GM12878 (cell line): ENCODE measurements around the gene LIMCH1. TPM values are rescaled to one million over a fixed set of nuclear protein-coding genes. Genes with fewer than 3 reads are reported as not detected.

Experiments used
- ATAC-seq: fragments of 200-7000 bp; cut with Tn5 transposase; 3 replicates; pipeline ENCODE4 v1.9.1; 2020; ENCODE audit warnings: mild to moderate bottlenecking, moderate library complexity
- BruUV-seq: library from RNA; stranded (reverse); fragments of 400-500 nt; replicated peaks from 2 replicates; lab custom pipeline; 2021; lab: Mats Ljungman, UMichigan
- CTCF ChIA-PET: fragments of 300-600 bp; sonication (Branson Sonifier 250); formaldehyde crosslinking; extraction: SDS; loops from one replicate; lab custom pipeline; 2021; ENCODE audit warnings: inconsistent platforms; lab: Yijun Ruan, JAX
- POLR2A ChIA-PET: fragments of 350-600 bp; formaldehyde crosslinking; extraction: SDS; loops from one replicate; lab custom pipeline; 2021; ENCODE audit warnings: inconsistent platforms; lab: Charles Lee
- RAD21 ChIA-PET: fragments of 300-600 bp; sonication (Branson Sonifier 250); formaldehyde crosslinking; loops from one replicate; lab custom pipeline; 2023; ENCODE audit warnings: antibody characterized with exemption; ENCODE audit not compliant: unreplicated experiment; lab: Charles Lee
- SMC1A ChIA-PET: fragments of 300-600 bp; sonication (Branson Sonifier 250); formaldehyde crosslinking; loops from one replicate; lab custom pipeline; 2023; ENCODE audit not compliant: unreplicated experiment, uncharacterized antibody; lab: Charles Lee
- DNase-seq: peaks from one replicate; pipeline ENCODE4 v3.0.0-alpha.2; 2011; ENCODE audit warnings: low read depth, low spot score
- FAIRE-seq: peaks from 3 replicates; lab custom pipeline; 2011; peaks lifted over from hg19 to GRCh38; lab: Jason Lieb, UNC
- H2AFZ ChIP-seq: 2 replicates; pipeline ENCODE4 v1.6.0; 2011; ENCODE audit warnings: low read depth, low read length, control low read depth; ENCODE audit not compliant: control insufficient read depth
- H3K27ac ChIP-seq: 2 replicates; pipeline ENCODE4 v1.5.1; 2011; ENCODE audit warnings: control low read depth; ENCODE audit not compliant: control insufficient read depth, insufficient read depth
- H3K27me3 ChIP-seq, 2 experiments: replicated peaks in 1 of 2; 2 replicates each; pipeline versions ENCODE4 v1.6.0 to v1.6.1; 2011; ENCODE audit warnings: low read length in 1 of 2; ENCODE audit not compliant: control insufficient read depth in 2 of 2, insufficient read depth in 2 of 2
- H3K36me3 ChIP-seq, 2 experiments: 2 replicates each; pipeline ENCODE4 v1.5.1; 2011; ENCODE audit warnings: low read length in 1 of 2; ENCODE audit not compliant: control insufficient read depth in 2 of 2, insufficient read depth in 2 of 2
- H3K4me1 ChIP-seq: 2 replicates; pipeline ENCODE4 v1.6.1; 2011; ENCODE audit warnings: mild to moderate bottlenecking, low read length, moderate library complexity, mixed read lengths; ENCODE audit not compliant: control insufficient read depth, insufficient read depth
- H3K4me2 ChIP-seq: 2 replicates; pipeline ENCODE4 v1.6.0; 2011; ENCODE audit warnings: control low read depth; ENCODE audit not compliant: control insufficient read depth, insufficient read depth
- H3K4me3 ChIP-seq: fragments of 200-600 bp; sonication (generic); 2 replicates; pipeline ENCODE4 v1.5.1; 2016
- H3K79me2 ChIP-seq: 2 replicates; pipeline ENCODE4 v1.6.0; 2011; ENCODE audit warnings: low read length; ENCODE audit not compliant: control insufficient read depth, insufficient read depth
- H3K9ac ChIP-seq: 2 replicates; pipeline ENCODE4 v1.8.0; 2011; ENCODE audit warnings: low read length, control low read depth, mixed read lengths; ENCODE audit not compliant: control insufficient read depth, insufficient read depth
- H3K9me3 ChIP-seq: replicated peaks from 3 replicates; pipeline ENCODE4 v1.5.1; 2011; ENCODE audit warnings: mild to moderate bottlenecking, low read length; ENCODE audit not compliant: control insufficient read depth, insufficient read depth
- H4K20me1 ChIP-seq: 2 replicates; pipeline ENCODE4 v1.6.0; 2011; ENCODE audit not compliant: control insufficient read depth, insufficient read depth
- ATF3 ChIP-seq: IDR thresholded peaks from 2 replicates; pipeline ENCODE4 v1.6.1; 2011; ENCODE audit warnings: low read depth, mild to moderate bottlenecking, low read length, moderate library complexity, borderline replicate concordance; ENCODE audit errors: extremely low read depth
- BMI1 ChIP-seq: fragments of 450-650 bp; IDR thresholded peaks from 2 replicates; pipeline ENCODE4 v1.6.1; 2016; ENCODE audit warnings: mild to moderate bottlenecking, moderate library complexity, borderline replicate concordance
- BRCA1 ChIP-seq: IDR thresholded peaks from 2 replicates; pipeline ENCODE4 v1.6.1; 2011; ENCODE audit warnings: low read depth, low read length, improper control_type of control experiment
- CUX1 ChIP-seq: IDR thresholded peaks from 2 replicates; pipeline ENCODE4 v1.6.1; 2012; ENCODE audit warnings: improper control_type of control experiment, low read depth, low read length; ENCODE audit not compliant: insufficient replicate concordance
- FOXM1 ChIP-seq: IDR thresholded peaks from 2 replicates; pipeline ENCODE4 v1.6.1; 2012; ENCODE audit warnings: low read depth, mild to moderate bottlenecking, inconsistent platforms, low read length, moderate library complexity
- IRF4 ChIP-seq: IDR thresholded peaks from 2 replicates; pipeline ENCODE4 v1.6.1; 2011; ENCODE audit warnings: low read depth, low read length
- MXI1 ChIP-seq: fragments of 150-350 bp; IDR thresholded peaks from 2 replicates; pipeline ENCODE4 v1.6.1; 2011; ENCODE audit warnings: low read depth, mild to moderate bottlenecking, inconsistent platforms, low read length, improper control_type of control experiment
- NFYA ChIP-seq: IDR thresholded peaks from 2 replicates; pipeline ENCODE4 v1.6.1; 2011; ENCODE audit warnings: low read depth, mild to moderate bottlenecking, low read length, improper control_type of control experiment, borderline replicate concordance
- SUZ12 ChIP-seq: fragments of 200-600 bp; sonication (generic); IDR thresholded peaks from one replicate; pipeline ENCODE4 v1.6.1; 2018; ENCODE audit warnings: antibody characterized with exemption, mild to moderate bottlenecking; ENCODE audit not compliant: unreplicated experiment
- YBX1 ChIP-seq: fragments of 450-650 bp; IDR thresholded peaks from 2 replicates; pipeline ENCODE4 v1.6.1; 2016; ENCODE audit warnings: antibody characterized with exemption
- YY1 ChIP-seq: IDR thresholded peaks from 2 replicates; pipeline ENCODE4 v1.6.1; 2011; ENCODE audit warnings: low read depth, mild to moderate bottlenecking, low read length
- ZSCAN29 ChIP-seq: fragments of 450-650 bp; IDR thresholded peaks from 2 replicates; pipeline ENCODE4 v1.6.1; 2017; ENCODE audit warnings: mild to moderate bottlenecking, moderate library complexity
- in situ Hi-C: fragments of 300-500 bp; cut with MboI; formaldehyde crosslinking; loops from 9 replicates; pipeline ENCODE4 v1.14.3; 2018; ENCODE audit warnings: mixed read lengths
- intact Hi-C: fragments of 100-400 bp; cut with micrococcal nuclease; formaldehyde crosslinking; loops from one replicate; pipeline ENCODE4 v1.14.2; 2022; ENCODE audit not compliant: unreplicated experiment
- polyA plus RNA-seq, 11 experiments: library from polyadenylated mRNA; depleted of rRNA in 4 of 11; unstranded in 6 of 11; stranded (reverse) in 5 of 11; fragments of >200 nt; fragmentation: Nextera tagmentation in 4 of 11; fragmentation: Illumina TruSeq in 1 of 11; extraction: Ambion mirVana in 4 of 11; extraction: Trizol in 1 of 11; gene quantifications; 1 replicate in 1 of 11; 2 replicates in 10 of 11; pipeline versions ENCODE4 v1.2.1 to v1.2.3, GENCODE V29; 2011 to 2016; ENCODE audit warnings: inconsistent platforms in 2 of 11, missing spikeins in 2 of 11, low read depth in 1 of 11
- total RNA-seq, 4 experiments: library from RNA; depleted of rRNA in 3 of 4; stranded (reverse); fragments of >200 nt in 3 of 4; fragmentation: Illumina TruSeq in 1 of 4; extraction: Trizol in 1 of 4; gene quantifications; 2 replicates each; pipeline versions ENCODE4 v1.2.1 to v1.2.3, GENCODE V29; 2013 to 2021
- TF ChIP-seq, protein P1 (sequence below): fragments of 150-350 bp; IDR thresholded peaks from 2 replicates; pipeline ENCODE4 v1.6.1; 2014; ENCODE audit warnings: mild to moderate bottlenecking, low read depth, low read length

The LIMCH1 gene
- total and polyA plus RNA-seq, 10 of the 15 experiments (the other 5 are each of a cell fraction or from before 2014, with no cell fraction given): 0.07 to 0.15 TPM; not detected in 8

DNA sequence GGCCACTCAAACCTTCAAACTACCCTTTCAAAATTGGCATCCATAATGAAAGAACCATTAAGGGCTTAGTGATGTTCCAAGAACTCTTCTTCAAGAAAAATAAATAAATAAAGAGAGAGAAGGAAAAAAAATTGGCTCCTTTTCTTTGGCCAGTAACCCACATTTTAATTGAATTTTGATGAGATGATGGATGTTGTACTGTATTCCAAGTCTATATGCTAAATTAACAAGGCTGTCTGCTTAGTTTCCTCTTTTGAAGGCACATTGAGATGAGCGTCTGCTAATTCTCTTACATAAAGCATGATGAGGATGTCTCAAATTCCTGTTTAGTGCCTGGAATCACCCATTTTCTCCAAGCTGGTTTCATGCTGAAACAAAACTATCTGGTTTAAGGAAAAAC, 177.2 kb downstream of the LIMCH1 start (continued):
- TF ChIP-seq CUX1: no peak
- no peak for TF ChIP-seq YY1
- TF ChIP-seq YBX1: no peak
- no peak for TF ChIP-seq ATF3
- no peak for TF ChIP-seq SUZ12
- TF ChIP-seq ZSCAN29: no peak
- TF ChIP-seq MXI1: no peak
- no peak for TF ChIP-seq FOXM1

- intact Hi-C loops (no loop called here), in situ Hi-C loops (no loop called here)
- Histone ChIP-seq H3K4me3 (no peak overlapping the region), H2AFZ (no peak overlapping the region), H4K20me1 (no peaks in the 10 kb centered on the region), H3K79me2 (no peaks in the 10 kb centered on the region), H3K36me3 (no peaks in the 10 kb centered on the region), H3K27ac (no peak overlapping the region), H3K4me2 (no peak overlapping the region), H3K9ac (no peak overlapping the region), H3K27me3 (no peaks in the 10 kb centered on the region; a peak in 2 of 4 replicates), H3K9me3 (no peaks in the 10 kb centered on the region), H3K4me1 (no peaks in the 10 kb centered on the region)
- ATAC-seq (no peak), FAIRE-seq (no peak), DNase-seq (no peak)
- SMC1A ChIA-PET: no interaction called here
- POLR2A ChIA-PET: no interaction called here
- CTCF ChIA-PET: no interaction called here
- no peak for TF ChIP-seq NFYA
- TF ChIP-seq BMI1: no peak
- TF ChIP-seq, protein P1, sequence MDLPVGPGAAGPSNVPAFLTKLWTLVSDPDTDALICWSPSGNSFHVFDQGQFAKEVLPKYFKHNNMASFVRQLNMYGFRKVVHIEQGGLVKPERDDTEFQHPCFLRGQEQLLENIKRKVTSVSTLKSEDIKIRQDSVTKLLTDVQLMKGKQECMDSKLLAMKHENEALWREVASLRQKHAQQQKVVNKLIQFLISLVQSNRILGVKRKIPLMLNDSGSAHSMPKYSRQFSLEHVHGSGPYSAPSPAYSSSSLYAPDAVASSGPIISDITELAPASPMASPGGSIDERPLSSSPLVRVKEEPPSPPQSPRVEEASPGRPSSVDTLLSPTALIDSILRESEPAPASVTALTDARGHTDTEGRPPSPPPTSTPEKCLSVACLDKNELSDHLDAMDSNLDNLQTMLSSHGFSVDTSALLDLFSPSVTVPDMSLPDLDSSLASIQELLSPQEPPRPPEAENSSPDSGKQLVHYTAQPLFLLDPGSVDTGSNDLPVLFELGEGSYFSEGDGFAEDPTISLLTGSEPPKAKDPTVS: no peak
- no peak for TF ChIP-seq BRCA1
- no peak for TF ChIP-seq IRF4
- RAD21 ChIA-PET: no interaction called here
- no TSS peak for BruUV-seq
These were observed 180.9 kb downstream of the LIMCH1 start for GRCh38 chr4:41718907-41719306.
